RWPE1 (cell line): ENCODE measurements around the gene KCNQ1.

Source experiments
- CTCF ChIA-PET: fragments of 350-600 bp; sonication (Branson Sonifier 250); formaldehyde crosslinking; extraction: SDS; loops from one replicate; lab custom pipeline; 2021; lab: Yijun Ruan, JAX
- POLR2A ChIA-PET: fragments of 400-600 bp; formaldehyde crosslinking; extraction: SDS; loops from one replicate; lab custom pipeline; 2020; ENCODE audit warnings: antibody characterized with exemption; ENCODE audit not compliant: low non-redundant PET; lab: Yijun Ruan, JAX
- DNase-seq: peaks from one replicate; pipeline ENCODE4 v3.0.0; 2012; ENCODE audit warnings: low spot score
- H3K27ac ChIP-seq: fragments of 450-650 bp; 2 replicates; pipeline ENCODE4 v1.5.1; 2017
- CTCF ChIP-seq: fragments of 450-650 bp; conservative IDR thresholded peaks from 2 replicates; pipeline ENCODE4 v1.5.1; 2017; ENCODE audit warnings: low read depth, mild to moderate bottlenecking

The KCNQ1 gene

GRCh38 chr11:2815762-2816496, 371.1 kb downstream of the KCNQ1 start:
- no peak for TF ChIP-seq CTCF
- POLR2A ChIA-PET = no interaction called here
- no peak overlapping the region for H3K27ac ChIP-seq
- DNase-seq = no peak
- CTCF ChIA-PET = interaction anchor here (0.6 kb wide), 1 partner anchor 69 kb away, joined by 3 read pairs; the partner anchor contains the start of gene CDKN1C

GRCh38 chr11:2816523-2816922, 371.7 kb downstream of the KCNQ1 start:
- ChIA-PET CTCF (interaction anchor here (0.6 kb wide), 1 partner anchor 69 kb away, joined by 3 read pairs; the partner anchor contains the start of gene CDKN1C), POLR2A (no interaction called here)
- DNase-seq = no peak
- no peak overlapping the region for H3K27ac ChIP-seq
- no peak for TF ChIP-seq CTCF

- ChIA-PET CTCF (no interaction called here), POLR2A (no interaction called here)
- no peak for TF ChIP-seq CTCF
- H3K27ac ChIP-seq = peak overlapping the region; percentile 14; the same call in 1 of the 2 replicates
- DNase-seq = no peak
Measured at GRCh38 chr11:2816941-2817421, 372.2 kb downstream of the KCNQ1 start.

GRCh38 chr11:2817431-2817830, 372.6 kb downstream of the KCNQ1 start:
- DNase-seq = no peak
- peak overlapping the region; percentile 14; the same call in 1 of the 2 replicates for H3K27ac ChIP-seq
- CTCF ChIA-PET = no interaction called here
- POLR2A ChIA-PET = no interaction called here
- TF ChIP-seq CTCF = no peak

- CTCF ChIA-PET = no interaction called here
- TF ChIP-seq CTCF = no peak
- POLR2A ChIA-PET = no interaction called here
- H3K27ac ChIP-seq = no peak overlapping the region
- DNase-seq = no peak
Measured at GRCh38 chr11:2818021-2818420, 373.2 kb downstream of the KCNQ1 start.

- no peak for DNase-seq
- TF ChIP-seq CTCF = no peak
- no peak overlapping the region for H3K27ac ChIP-seq
- CTCF ChIA-PET = no interaction called here
- POLR2A ChIA-PET = no interaction called here
Measured at GRCh38 chr11:2818503-2818902, 373.7 kb downstream of the KCNQ1 start.
